Keratinocyte (primary cell): Measurements from ENCODE around the gene WDR33.

Source experiments
- EZH2 ChIP-seq: IDR thresholded peaks from one replicate; pipeline ENCODE4 v1.6.1; 2012; ENCODE audit warnings: inconsistent platforms, mild to moderate bottlenecking, low read length, moderate library complexity
- TF ChIP-seq, protein P1 (sequence below), 3 experiments: IDR thresholded peaks in 1 of 3; conservative IDR thresholded peaks in 1 of 3; optimal IDR thresholded peaks in 1 of 3; 2 replicates in 2 of 3; 3 replicates in 1 of 3; pipeline versions ENCODE3 to v1.5.1; 2011; ENCODE audit warnings: low read length in 3 of 3, mild to moderate bottlenecking in 3 of 3, moderate library complexity in 2 of 3, control low read depth in 1 of 3, inconsistent platforms in 1 of 3; ENCODE audit not compliant: insufficient read depth in 2 of 3; ENCODE audit errors: extremely low read depth in 1 of 3

DNA sequence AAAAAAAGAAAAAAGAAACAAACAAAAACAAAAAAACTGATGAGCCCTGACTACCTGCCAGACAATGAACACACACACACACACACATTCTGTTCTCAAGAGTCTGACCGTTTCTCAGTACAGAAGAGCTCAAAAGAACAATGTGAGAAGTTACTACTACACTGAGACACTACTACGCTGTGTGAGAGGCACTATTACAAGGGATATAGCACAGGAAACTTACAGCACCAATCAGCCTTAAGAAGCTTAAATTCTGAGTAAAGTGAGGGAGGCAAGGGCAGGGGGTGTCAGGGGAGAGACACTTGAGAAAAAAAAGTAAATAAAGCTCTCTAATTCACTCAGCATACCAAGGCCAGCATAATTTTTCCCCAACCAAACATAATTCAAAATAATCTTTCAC is 32.5 kb downstream of the WDR33 start:
- TF ChIP-seq, protein P1, sequence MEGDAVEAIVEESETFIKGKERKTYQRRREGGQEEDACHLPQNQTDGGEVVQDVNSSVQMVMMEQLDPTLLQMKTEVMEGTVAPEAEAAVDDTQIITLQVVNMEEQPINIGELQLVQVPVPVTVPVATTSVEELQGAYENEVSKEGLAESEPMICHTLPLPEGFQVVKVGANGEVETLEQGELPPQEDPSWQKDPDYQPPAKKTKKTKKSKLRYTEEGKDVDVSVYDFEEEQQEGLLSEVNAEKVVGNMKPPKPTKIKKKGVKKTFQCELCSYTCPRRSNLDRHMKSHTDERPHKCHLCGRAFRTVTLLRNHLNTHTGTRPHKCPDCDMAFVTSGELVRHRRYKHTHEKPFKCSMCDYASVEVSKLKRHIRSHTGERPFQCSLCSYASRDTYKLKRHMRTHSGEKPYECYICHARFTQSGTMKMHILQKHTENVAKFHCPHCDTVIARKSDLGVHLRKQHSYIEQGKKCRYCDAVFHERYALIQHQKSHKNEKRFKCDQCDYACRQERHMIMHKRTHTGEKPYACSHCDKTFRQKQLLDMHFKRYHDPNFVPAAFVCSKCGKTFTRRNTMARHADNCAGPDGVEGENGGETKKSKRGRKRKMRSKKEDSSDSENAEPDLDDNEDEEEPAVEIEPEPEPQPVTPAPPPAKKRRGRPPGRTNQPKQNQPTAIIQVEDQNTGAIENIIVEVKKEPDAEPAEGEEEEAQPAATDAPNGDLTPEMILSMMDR (optimal IDR thresholded peaks at IDR 0.05 in 1 of 3, IDR thresholded peaks at IDR 0.05 in 1 of 3, conservative IDR thresholded peaks at IDR 0.05 in 1 of 3; ENCODE audit: extremely low read depth in 1 of 3, insufficient read depth in 2 of 3, low read length in 3 of 3) = no peak
- TF ChIP-seq EZH2 = no peak
